NOMO-1 (cell line): Measurements from ENCODE around the gene HEATR9.

Experiments
- DNase-seq, 2 experiments: peaks; one replicate each; lab custom pipeline; 2025; ENCODE audit not compliant: unreplicated experiment in 2 of 2; lab: John Stamatoyannopoulos, UW

HEATR9 gene

GRCh38 chr17:35867574-35867973 lies 1.1 kb downstream of the HEATR9 start:
- DNase-seq = no peak

DNA sequence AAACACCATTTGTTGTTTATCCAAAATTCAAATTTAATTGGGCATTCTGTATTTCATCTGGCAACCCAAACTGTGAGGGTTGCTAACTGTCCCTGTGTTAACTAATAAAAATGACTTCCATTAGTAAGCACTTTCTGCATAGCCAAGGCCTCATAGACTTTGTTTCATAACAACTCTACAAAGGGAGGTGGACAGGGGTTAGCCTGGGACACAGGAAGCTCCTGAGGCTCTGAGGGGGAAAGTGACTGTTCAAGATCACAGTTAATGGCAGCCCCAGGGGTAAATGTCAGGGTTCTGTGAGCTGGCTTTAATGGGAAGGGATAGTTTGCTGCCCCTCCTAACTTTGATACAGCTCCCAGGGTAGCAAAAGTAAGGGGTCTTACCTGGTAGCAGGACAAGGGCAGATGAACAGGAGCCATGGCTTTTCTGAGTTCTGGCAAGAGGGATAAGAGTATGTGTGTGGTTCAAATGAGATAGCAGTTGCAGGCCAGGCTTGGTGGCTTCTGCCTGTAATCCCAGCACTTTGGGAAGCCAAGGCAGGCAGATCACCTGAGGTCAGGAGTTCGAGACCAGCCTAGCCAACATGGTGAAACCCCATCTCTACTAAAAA lies 2.2 kb downstream of the HEATR9 start:
- peak in 1 of 2 experiments; percentile 31 for DNase-seq

DNA sequence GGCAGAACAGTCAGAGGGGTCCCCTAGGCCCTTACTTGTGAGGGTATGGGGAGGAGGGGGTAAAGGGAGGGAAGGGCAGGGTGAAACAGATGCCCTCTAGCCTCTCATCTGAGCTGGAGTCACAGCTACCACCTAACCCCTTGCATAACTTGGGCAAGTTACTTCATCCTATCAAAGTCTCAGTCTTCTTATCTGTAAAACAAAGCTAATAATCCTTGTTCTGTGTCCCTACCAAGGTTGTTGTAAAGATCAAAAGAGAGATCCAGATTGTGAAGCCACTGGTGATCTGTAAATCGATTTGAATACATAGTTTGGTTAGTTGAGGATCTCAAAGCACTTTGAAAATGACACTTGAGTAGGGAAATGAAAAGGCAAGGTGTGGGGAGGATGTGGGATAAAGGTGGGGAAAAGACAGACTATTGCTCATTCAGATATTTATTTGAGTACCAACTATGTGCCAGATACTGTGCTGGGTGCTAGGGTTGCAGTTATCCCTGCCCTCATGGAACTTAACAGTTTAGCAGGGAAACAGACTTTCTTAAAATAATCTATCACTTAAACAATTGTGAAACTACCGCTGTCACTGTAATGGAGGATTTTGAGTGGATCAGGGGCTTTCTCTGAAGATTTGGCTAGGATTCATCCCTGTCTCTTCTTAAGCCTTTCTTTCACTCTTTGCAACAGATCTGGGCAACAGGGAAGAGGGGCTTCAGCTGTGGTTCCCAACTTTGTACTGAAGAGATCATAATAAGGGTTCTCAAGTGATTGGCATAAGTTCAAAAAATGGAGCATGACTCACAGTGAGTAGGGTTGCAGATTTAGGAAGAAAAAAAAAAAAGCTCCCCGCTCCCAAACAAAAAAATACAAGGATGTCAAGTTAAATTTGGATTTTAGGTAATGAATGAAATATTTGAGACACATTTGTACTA lies 3.0 kb downstream of the HEATR9 start:
- DNase-seq = no peak

DNA sequence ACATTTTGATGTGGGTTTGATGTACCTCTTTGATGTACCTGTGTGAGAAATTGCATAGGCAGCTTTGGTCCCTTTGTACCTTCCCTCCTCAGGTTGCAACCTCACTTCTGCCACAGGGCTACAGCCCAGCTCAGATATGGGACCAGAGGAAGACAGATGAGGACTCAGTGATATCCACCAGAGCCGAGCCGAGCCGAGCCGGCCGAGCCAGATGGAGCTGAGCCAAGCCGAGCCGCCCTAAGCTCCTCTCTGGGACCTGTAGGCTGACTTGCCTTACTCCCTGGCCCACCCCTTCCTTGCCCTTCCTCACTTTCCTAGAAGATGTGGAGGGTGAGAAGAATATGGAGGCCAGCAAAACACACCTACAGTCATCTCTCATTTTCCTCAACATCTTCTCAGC lies 3.8 kb downstream of the HEATR9 start:
- DNase-seq = no peak

DNA sequence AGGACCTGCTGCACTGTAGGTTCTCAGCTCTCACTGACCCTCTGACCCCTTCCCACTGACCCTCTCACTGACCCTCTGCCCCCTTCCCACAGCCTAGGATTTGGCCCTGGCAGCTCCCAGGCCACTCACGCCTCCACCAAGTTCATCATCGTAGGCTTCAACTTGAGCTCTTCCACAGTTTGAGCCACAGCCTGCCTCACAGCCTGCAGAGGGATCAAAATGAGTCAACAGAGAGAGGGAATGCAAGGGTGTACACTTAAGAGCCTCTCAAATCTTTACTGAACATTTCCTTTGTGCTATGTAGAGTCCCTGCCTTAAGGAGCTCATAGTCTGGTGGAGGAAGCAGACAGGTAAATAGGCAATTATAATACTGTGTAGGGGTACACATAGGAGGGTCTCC lies 12.1 kb downstream of the HEATR9 start:
- no peak for DNase-seq

DNA sequence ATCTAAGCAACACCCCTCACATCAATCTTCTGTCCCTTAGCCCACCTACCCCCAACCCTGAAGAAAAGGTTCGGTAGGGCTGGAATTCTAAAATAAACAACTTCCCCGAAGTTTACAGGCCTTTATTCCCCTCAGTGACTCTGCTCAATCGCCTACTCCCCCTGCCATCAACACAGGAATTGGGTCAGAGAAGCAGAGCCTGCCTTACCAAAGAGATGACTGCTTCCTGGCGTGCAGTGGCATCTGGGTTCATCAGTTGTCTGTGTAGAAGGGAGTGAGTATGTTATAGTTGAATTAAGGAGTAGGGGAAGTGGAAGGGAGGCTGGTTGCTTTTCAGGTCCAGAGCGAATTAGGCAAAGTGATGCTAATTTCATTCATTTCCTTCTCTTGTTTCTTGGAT lies 12.7 kb downstream of the HEATR9 start:
- DNase-seq = no peak

- peak; percentile 9 to 54 for DNase-seq
Measured at GRCh38 chr17:35849469-35850348, 19.0 kb downstream of the HEATR9 start.

- no peak for DNase-seq
Measured at GRCh38 chr17:35847633-35848373, 20.9 kb downstream of the HEATR9 start.

- no peak for DNase-seq
Measured at GRCh38 chr17:35847006-35847405, 21.7 kb downstream of the HEATR9 start.

DNA sequence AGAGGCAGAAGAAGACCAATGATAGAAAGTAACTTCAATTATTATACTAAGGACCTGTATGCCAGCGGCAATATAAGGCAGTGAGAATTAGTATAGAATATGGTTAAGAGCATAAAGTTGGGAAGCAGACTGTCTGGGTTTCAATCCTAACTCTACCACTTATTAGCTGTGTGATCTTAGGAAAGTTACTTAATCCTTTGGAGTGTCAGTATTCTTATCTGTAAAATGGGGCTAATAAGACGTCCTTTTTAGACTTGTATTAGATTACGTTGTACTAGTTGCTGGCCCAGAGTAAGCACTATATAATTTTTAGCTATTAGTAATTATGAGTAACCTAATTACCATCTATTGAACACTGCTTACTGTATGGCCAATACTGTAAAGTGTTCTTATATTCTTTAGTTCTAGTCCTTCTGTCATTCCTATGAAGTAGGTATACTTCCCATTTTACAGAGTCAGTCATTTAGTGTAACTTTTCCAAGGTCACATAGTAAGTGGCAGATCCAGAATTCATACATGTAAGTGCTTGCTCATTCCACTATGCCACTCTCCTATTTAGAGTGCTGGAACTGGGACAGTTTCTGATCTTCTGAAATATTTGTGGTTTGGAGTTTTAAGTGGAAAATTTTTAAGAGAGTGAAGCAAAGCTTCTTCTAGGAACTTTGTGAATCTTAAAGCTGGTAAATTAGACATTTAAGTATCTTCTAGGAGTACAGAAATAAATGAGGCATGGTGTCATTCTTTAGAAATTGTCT lies 22.5 kb downstream of the HEATR9 start:
- no peak for DNase-seq

- no peak for DNase-seq
Measured at GRCh38 chr17:35844547-35844946, 24.1 kb downstream of the HEATR9 start.

DNA sequence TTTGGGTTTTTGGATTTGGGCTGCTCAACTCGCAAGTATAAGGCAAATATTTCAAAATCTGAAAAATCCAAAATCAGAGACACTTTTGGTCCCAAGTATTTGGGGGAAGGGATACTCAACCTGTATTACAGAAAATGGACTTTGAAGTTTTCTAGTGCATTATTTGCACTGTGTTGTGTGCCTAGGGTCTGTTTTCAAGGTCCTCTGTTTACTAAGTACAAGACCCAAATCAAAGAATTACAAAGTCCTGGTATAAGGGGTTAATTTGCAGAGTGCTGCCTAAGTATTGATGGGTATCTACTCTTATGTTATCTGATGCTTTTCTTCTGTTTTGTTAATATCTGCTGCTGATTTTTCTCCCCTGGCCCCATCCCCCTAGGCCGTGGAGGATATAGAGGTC lies 25.0 kb downstream of the HEATR9 start:
- no peak for DNase-seq

DNA sequence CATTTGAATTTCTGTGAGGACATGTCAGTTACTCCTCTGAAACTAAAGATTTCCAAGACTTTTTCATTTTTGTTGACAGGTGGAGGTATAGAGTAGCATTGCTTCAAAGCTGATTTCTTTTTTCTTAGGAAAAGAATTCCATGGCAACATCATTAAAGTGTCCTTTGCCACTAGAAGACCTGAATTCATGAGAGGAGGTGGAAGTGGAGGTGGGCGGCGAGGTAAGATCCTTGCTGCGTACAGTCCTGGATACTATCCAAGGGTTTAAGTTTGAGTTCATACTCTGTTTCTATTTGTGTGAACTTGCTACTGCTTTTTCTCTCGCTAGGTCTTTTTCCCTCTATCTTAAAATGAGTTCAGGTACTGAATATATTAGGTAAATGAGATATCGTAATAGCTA lies 26.5 kb downstream of the HEATR9 start:
- DNase-seq = no peak

GRCh38 chr17:35841505-35841904 lies 27.2 kb downstream of the HEATR9 start:
- no peak for DNase-seq

DNA sequence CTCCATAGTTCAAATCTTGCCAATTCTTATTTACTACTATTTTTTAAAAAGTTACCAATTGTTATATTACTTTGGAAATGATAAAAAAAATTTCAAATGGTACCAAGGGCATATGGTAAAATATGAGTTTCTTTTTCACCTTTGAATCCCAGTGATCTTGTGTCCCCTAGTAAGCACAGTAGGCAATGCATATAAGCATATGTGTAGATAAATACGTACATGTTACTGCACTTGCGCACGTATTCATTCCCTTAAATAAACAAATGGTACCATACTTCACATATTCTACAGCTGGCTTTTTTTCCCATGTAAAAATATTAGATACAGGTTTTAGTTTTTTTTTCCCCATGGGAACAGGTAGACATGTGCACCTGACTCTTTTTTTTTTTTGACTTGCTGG lies 27.6 kb downstream of the HEATR9 start:
- DNase-seq = no peak

DNA sequence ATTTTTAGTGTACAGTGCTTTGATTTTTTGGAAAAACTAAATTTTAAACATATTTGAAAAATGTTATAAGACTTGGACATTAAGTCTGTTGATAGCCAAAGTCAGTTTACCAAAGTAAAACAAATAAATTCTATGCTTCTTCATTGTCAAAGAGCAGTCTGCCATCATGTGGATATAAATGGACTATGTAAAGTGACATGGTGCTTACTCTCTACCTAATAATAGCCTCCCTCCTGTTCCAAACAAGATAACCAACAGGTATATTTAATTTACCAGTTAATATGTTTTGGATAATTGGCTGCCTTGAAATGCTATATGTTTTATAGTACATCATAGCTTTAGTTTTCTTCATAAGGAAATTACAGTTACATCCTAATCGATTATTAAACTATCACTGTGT lies 43.5 kb downstream of the HEATR9 start:
- DNase-seq = no peak

GRCh38 chr17:35821308-35821707 lies 47.4 kb downstream of the HEATR9 start:
- DNase-seq = no peak

DNA sequence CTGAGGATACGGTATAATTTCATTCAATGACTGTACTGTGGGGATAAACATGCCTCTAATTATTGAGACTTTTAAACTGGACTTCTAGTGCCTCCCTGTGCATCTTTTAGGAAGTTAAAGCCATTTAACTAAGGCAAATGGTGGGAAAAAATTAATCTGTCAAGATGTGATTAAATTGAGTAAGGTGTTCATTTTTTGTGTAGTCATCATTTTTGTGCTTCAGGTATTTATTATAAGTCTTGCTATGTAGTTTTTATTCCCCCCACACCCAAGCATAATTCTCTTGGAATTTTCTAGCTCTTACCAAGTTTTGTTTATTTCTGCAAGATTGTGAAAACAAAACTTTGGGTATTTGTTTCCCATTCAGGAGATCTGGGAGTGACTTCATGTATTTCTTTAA lies 49.2 kb downstream of the HEATR9 start:
- no peak for DNase-seq

- no peak for DNase-seq
Measured at GRCh38 chr17:35817196-35817595, 51.5 kb downstream of the HEATR9 start.

DNA sequence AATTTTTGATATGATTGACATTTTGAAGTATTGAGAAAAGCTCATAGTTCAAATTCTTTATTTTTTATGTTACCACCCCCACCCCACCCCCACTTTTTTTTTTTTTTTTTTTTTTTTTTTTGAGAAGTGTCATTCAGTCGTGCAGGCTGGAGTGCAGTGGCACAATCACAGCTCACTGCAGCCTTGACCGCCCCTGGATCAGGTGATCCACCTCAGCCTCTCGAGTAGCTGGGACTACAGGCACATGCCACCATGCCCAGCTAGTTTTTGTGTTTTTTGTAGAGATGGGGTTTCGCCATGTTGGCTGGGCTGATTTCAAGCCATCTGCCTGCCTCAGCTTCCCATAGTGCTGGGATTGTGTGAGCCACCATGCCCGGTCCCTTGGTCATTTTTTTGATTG lies 52.0 kb downstream of the HEATR9 start:
- DNase-seq = no peak
